Parathyroid adenoma (tissue), 2 donors: ENCODE results near the gene PRODH2.

Source experiments
- H2AFZ ChIP-seq: fragments of 300-600 bp; sonication (generic); one replicate; pipeline ENCODE4 v1.7.0; 2017; ENCODE audit warnings: antibody characterized with exemption, mild to moderate bottlenecking
- H3K27ac ChIP-seq: fragments of 300-600 bp; sonication (generic); one replicate; pipeline ENCODE4 v1.7.0; 2017
- H3K27me3 ChIP-seq: fragments of 300-600 bp; sonication (generic); one replicate; pipeline ENCODE4 v1.7.0; 2017; ENCODE audit warnings: low read length; ENCODE audit not compliant: control insufficient read depth, insufficient read depth
- H3K36me3 ChIP-seq: fragments of 300-600 bp; sonication (generic); one replicate; pipeline ENCODE4 v1.7.0; 2017; ENCODE audit warnings: low read length; ENCODE audit not compliant: control insufficient read depth, insufficient read depth
- H3K4me1 ChIP-seq: fragments of 300-600 bp; sonication (generic); one replicate; pipeline ENCODE4 v1.7.0; 2017; ENCODE audit warnings: control low read depth
- H3K4me2 ChIP-seq: fragments of 300-600 bp; sonication (generic); one replicate; pipeline ENCODE4 v1.7.0; 2017; ENCODE audit warnings: low read length
- H3K4me3 ChIP-seq: fragments of 300-600 bp; sonication (generic); one replicate; pipeline ENCODE4 v1.7.0; 2017; ENCODE audit warnings: low read depth, low read length
- H3K79me2 ChIP-seq: fragments of 300-600 bp; sonication (generic); one replicate; pipeline ENCODE4 v1.7.0; 2017; ENCODE audit warnings: control low read depth
- H3K9ac ChIP-seq: fragments of 300-600 bp; sonication (generic); one replicate; pipeline ENCODE4 v1.7.0; 2017; ENCODE audit warnings: mild to moderate bottlenecking
- H3K9me3 ChIP-seq: fragments of 300-600 bp; sonication (generic); one replicate; pipeline ENCODE4 v1.7.0; 2017; ENCODE audit warnings: low read length; ENCODE audit not compliant: control insufficient read depth
- CTCF ChIP-seq: fragments of 300-600 bp; sonication (generic); IDR thresholded peaks from one replicate; pipeline ENCODE4 v1.7.0; 2017; ENCODE audit warnings: antibody characterized with exemption, mild to moderate bottlenecking
- donor health status: primary hyperparathyroidism.

The PRODH2 gene

GRCh38 chr19:35852029-35852780 lies 39.6 kb upstream of the PRODH2 start, which contains the start of gene NPHS1:
Gene NPHS1 (minus strand): TSS chr19:35852504. CDS start chr19:35851837, 667 bp downstream.
- H3K9me3 ChIP-seq, result no peaks in the 10 kb centered on the region
- H3K27me3 ChIP-seq, result no peaks in the 10 kb centered on the region
- H3K4me1 ChIP-seq, result peaks cover 47% of the 10 kb centered on the region
- H3K27ac ChIP-seq, result peak within 1 kb of the TSS; percentile 84
- H3K79me2 ChIP-seq, result no peaks in the 10 kb centered on the region
- TF ChIP-seq CTCF, result no peak
- H3K9ac ChIP-seq, result no peak within 1 kb of the TSS
- H3K4me3 ChIP-seq, result no peak within 1 kb of the TSS
- no peaks in the 10 kb centered on the region for H3K36me3 ChIP-seq
- H2AFZ ChIP-seq, result peak within 1 kb of the TSS; percentile 90
- H3K4me2 ChIP-seq, result peak within 1 kb of the TSS; percentile 11

- Histone ChIP-seq H3K9ac (no peak overlapping the region), H3K27ac (no peak overlapping the region), H2AFZ (no peak overlapping the region), H3K4me2 (no peak overlapping the region), H3K9me3 (no peaks in the 10 kb centered on the region), H3K79me2 (no peaks in the 10 kb centered on the region), H3K4me3 (no peak overlapping the region), H3K36me3 (no peaks in the 10 kb centered on the region), H3K27me3 (no peaks in the 10 kb centered on the region), H3K4me1 (peaks cover 47% of the 10 kb centered on the region)
- peak; percentile 20 for TF ChIP-seq CTCF
Measured at GRCh38 chr19:35851213-35852028, 38.8 kb upstream of the PRODH2 start.

DNA sequence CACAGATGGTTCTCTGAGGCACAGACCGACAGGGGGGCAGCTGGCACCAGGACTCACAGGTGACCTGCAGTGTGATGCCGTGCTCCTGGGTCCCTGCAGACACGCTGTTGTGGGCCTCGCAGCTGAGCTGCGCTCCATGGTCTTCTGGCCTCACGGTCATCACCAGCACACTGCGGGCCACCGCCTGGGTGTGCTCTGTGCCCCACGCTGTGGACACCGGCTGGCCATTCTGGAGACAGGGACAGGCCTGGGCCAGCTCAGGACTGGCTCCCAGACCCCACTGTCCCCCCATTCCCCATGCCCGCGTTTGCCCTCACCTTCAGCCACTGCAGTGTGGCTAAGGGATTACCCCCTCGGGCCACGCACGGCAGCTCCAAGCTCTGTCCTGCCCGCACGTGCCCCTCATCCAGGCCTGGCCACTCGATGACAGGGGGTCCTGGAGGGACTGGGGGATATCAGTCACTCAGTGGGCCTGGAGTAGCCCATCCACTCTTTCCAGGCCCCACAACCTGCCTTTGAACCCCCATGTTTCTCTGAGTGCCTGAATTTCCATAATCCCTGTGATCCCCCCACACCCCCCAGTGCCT lies 36.4 kb upstream of the PRODH2 start:
- Histone ChIP-seq H3K4me1 (peaks cover 43% of the 10 kb centered on the region), H3K27me3 (peaks cover 11% of the 10 kb centered on the region), H3K4me3 (no peak overlapping the region), H2AFZ (peak overlapping the region; percentile 72), H3K9me3 (no peaks in the 10 kb centered on the region), H3K36me3 (no peaks in the 10 kb centered on the region), H3K9ac (no peak overlapping the region), H3K79me2 (no peaks in the 10 kb centered on the region), H3K4me2 (no peak overlapping the region), H3K27ac (peak overlapping the region; percentile 67)
- TF ChIP-seq CTCF, result no peak

- H3K9me3 ChIP-seq, result no peaks in the 10 kb centered on the region
- H3K4me1 ChIP-seq, result peaks cover 43% of the 10 kb centered on the region
- H3K4me3 ChIP-seq, result no peak overlapping the region
- no peak overlapping the region for H3K9ac ChIP-seq
- no peaks in the 10 kb centered on the region for H3K36me3 ChIP-seq
- peak overlapping the region; percentile 72 for H2AFZ ChIP-seq
- peaks cover 11% of the 10 kb centered on the region for H3K27me3 ChIP-seq
- TF ChIP-seq CTCF, result peak; percentile 16
- H3K27ac ChIP-seq, result peak overlapping the region; percentile 67
- no peaks in the 10 kb centered on the region for H3K79me2 ChIP-seq
- H3K4me2 ChIP-seq, result no peak overlapping the region
Measured at GRCh38 chr19:35848486-35848885, 35.8 kb upstream of the PRODH2 start.
